ENCODE data around the gene ABCG1. TPM values are rescaled to one million over a fixed set of nuclear protein-coding genes. Genes with fewer than 3 reads are reported as not detected.

The ABCG1 gene
- total RNA-seq, 1 donor from 2014 or later = 6.3 TPM

- intact Hi-C loops (cut with DNase I) = no loop called here
- no peak for DNase-seq (ENCODE audit: low spot score)
Observed at GRCh38 chr21:42295845-42296244, 76.9 kb downstream of the ABCG1 start.

- no peak for DNase-seq (ENCODE audit: low spot score)
- intact Hi-C loops (cut with DNase I) = no loop called here
Observed at GRCh38 chr21:42296501-42296900, 77.6 kb downstream of the ABCG1 start.

DNA sequence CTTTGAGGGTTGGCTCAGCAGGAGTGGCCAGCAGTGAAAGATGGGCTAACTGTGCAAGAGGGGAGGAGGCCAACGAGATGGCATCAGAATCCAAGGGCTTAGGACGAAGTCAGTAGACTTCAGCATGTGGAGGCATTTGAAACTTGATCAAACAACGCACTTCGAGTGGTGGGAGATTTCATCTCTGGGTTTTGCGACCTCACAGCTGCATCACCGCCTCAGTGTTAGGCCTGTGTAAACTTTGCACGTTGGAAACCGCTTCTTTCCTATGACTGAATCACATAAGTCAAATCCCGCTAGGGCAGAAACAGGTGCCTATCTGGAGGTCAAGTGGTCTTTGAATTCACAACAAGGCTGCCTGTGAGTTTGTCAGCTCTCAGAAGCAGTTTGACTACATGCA lies 78.4 kb downstream of the ABCG1 start:
- no peak for DNase-seq (ENCODE audit: low spot score)
- intact Hi-C loops (cut with DNase I) = no loop called here

- DNase-seq (ENCODE audit: low spot score) = no peak
- intact Hi-C loops (cut with DNase I) = no loop called here
Observed at GRCh38 chr21:42298237-42298636, 79.3 kb downstream of the ABCG1 start.

DNA sequence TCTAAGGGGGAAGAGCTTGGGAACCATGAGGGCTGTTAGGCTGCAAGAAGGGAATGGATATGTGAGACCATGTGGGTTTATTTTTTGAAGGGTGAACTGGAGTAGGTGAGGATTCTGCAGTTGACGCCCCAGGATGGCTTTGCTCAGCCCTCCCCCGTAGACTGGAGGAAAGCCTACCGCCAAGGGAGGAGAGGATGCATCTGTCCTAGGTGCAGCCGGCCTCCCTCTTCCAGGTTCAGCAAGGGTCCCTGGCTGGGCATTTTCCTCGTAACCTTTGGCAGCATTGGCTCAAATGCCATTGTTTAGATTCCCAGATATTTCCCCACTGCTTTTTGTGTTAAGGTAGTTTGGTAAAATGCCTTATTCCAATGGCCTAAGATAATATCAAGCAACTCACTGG lies 79.7 kb downstream of the ABCG1 start:
- intact Hi-C loops (cut with DNase I) = no loop called here
- no peak for DNase-seq (ENCODE audit: low spot score)

GRCh38 chr21:42299324-42300044 lies 80.5 kb downstream of the ABCG1 start:
- intact Hi-C loops (cut with DNase I) = loop anchor here (5.0 to 10.0 kb wide), 2 partner anchors 75 to 153 kb away; no protein-coding TSS in a partner anchor
- no peak for DNase-seq (ENCODE audit: low spot score)

DNA sequence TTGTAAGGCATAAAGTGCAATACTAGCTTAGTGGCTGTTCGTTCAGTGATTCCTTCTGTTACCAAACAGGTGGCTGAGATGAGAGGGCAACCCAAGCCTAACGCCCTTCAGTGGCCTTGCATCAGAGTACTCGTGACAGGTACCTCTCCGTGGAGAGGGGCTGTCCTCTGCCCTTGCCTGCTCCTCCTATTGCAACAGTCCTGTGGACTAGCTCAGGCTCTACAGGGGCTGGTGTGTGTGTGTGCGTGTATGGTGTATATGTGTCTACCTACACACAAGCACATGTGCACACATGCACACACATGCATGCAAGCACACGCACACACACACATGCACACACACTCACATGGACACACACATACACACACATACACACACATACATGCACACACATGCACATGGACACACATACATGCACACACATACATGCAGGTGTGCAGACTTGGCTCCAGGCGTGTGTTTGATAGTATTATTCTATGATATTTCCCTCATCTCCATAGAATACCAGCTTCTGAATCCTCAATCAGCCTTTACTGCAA lies 81.2 kb downstream of the ABCG1 start:
- intact Hi-C loops (cut with DNase I) = loop anchor here (5.0 to 10.0 kb wide), 2 partner anchors 75 to 152 kb away; no protein-coding TSS in a partner anchor
- DNase-seq (ENCODE audit: low spot score) = no peak

- DNase-seq (ENCODE audit: low spot score) = no peak
- intact Hi-C loops (cut with DNase I) = loop anchor here (5.0 to 10.0 kb wide), 2 partner anchors 76 to 151 kb away; no protein-coding TSS in a partner anchor
Observed at GRCh38 chr21:42300956-42301355, 82.0 kb downstream of the ABCG1 start.

- intact Hi-C loops (cut with DNase I) = loop anchor here (5.0 to 10.0 kb wide), 2 partner anchors 77 to 151 kb away; no protein-coding TSS in a partner anchor
Observed at GRCh38 chr21:42301371-42302075, 82.6 kb downstream of the ABCG1 start.

DNA sequence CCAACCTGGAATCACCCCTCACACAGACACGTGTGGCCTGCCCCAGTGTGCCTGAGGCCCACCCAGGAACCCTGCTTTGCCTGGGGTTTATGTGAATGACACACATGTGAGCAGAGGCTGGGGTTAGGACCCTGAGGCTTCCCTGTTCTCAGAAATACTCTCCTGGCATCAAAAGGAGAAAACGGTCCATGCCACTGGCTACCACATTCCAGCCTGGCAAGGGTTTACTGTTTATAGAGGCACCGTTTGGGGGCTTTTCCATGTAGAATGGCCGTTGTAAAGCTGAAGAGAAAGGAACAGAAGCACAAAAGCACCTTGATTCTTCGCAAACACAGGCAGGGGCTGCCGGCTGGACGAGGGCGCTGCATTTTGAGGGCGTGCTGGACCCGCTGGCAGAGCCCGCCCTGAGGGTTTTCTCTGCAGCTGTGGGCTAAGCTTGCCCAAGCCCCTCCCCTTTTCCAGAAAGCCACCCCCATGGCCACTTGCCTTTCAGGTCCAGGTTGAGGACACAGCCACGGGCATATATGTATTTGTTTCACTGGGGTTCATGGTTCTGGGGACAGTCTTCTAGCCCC lies 83.2 kb downstream of the ABCG1 start:
- DNase-seq (ENCODE audit: low spot score) = peak; percentile 67

More at GRCh38 chr21:42301371-42302075, 82.6 kb downstream of the ABCG1 start:
- DNase-seq (ENCODE audit: low spot score) = no peak

DNA sequence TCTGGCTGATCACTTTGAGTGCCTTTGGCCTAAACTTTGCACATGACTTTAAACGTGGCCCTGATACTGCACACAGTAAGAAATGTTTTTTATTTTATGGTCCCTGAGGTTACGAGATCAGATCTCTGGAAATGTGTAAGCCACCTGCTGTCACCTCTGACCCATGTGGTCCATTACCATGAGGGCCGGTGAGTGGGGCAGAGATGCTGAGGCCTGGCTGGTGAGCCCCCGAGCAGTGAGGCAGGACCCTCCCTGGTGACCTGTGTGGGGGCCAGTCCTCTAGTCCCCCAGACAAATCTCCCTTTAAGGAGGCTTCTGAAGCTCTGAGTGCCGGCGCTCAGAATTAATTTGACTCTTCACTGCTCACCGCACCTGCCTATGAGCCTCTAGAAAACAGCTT lies 83.9 kb downstream of the ABCG1 start:
- intact Hi-C loops (cut with DNase I) = loop anchor here (5.0 to 10.0 kb wide), 2 partner anchors 78 to 150 kb away; no protein-coding TSS in a partner anchor
- DNase-seq (ENCODE audit: low spot score) = peak; percentile 46

More for the DNA sequence above, 83.2 kb downstream of the ABCG1 start:
- intact Hi-C loops (cut with DNase I) = loop anchor here (5.0 to 10.0 kb wide), 2 partner anchors 77 to 150 kb away; no protein-coding TSS in a partner anchor

GRCh38 chr21:42303443-42303842 lies 84.5 kb downstream of the ABCG1 start:
- intact Hi-C loops (cut with DNase I) = loop anchor here (5.0 to 10.0 kb wide), 2 partner anchors 79 to 149 kb away; no protein-coding TSS in a partner anchor
- no peak for DNase-seq (ENCODE audit: low spot score)

GRCh38 chr21:42304556-42305454 lies 85.9 kb downstream of the ABCG1 start:
- DNase-seq (ENCODE audit: low spot score) = peak; percentile 46
- intact Hi-C loops (cut with DNase I) = loop anchor here (5.0 to 10.0 kb wide), 2 partner anchors 80 to 147 kb away; no protein-coding TSS in a partner anchor

GRCh38 chr21:42305707-42306147 lies 86.8 kb downstream of the ABCG1 start:
- DNase-seq (ENCODE audit: low spot score) = peak; percentile 31
- intact Hi-C loops (cut with DNase I) = loop anchor here (10.0 kb wide), 1 partner anchor 81 kb away; no protein-coding TSS in a partner anchor

DNA sequence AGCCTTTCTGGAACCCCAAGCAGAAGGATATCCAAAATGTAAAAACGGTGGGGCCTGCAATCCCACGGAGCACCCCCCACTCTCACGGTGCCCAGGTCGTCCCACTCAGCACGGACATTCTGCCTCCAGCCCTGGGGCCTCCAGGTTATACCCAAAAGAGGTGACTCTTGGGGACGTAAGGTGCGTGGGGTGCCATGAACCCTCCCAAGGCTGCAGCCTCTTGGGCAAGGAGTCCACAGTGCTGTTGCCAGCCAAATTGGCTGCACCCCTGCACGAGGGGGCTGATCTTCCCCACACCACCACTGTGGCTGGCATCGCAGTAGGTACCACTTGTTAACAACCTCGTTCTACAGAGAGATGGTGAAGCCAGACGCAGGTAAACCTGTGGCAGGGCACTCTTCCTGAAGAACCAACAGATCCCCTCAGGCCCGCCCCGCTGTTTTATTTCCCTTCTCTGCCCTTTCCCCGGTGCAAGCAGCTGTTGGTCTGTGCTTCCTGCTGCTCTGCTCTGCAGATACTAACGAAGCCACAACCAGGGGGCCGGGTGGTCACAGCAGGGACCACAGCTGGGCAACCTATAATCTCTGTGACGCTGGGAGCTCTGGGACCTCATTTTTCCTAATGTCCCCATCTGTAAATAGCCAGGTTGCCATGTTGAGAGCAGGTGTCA lies 87.6 kb downstream of the ABCG1 start:
- intact Hi-C loops (cut with DNase I) = loop anchor here (10.0 kb wide), 1 partner anchor 82 kb away; no protein-coding TSS in a partner anchor
- DNase-seq (ENCODE audit: low spot score) = peak; percentile 44

DNA sequence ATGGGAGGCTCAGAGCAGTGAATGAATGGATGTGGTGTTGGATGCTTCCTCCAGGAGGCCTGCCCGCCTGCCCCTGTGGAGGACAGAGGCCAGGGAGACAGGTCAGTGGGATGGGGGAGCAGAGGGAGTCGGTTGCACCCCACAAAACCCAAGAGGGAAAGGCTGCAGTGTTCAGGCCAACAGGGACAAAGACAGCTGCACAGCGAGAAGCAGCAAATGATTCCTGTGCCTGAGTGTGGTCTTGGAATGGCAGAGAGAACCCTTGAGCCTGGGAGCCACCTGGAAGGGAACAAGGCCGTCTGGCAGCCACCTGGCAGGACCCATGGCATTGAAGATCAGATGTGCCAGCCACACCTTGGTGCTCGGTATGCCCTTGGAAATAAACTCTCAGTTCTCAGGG lies 88.2 kb downstream of the ABCG1 start:
- peak; percentile 56 for DNase-seq (ENCODE audit: low spot score)
- intact Hi-C loops (cut with DNase I) = loop anchor here (10.0 kb wide), 1 partner anchor 82 kb away; no protein-coding TSS in a partner anchor

GRCh38 chr21:42308161-42308913 lies 89.4 kb downstream of the ABCG1 start:
- intact Hi-C loops (cut with DNase I) = loop anchor here (10.0 kb wide), 1 partner anchor 84 kb away; no protein-coding TSS in a partner anchor
- DNase-seq (ENCODE audit: low spot score) = peak; percentile 74
